ENCODE results near the gene CMTM4.
"Not testable (repeated sequence)": the region's sequence is repeated elsewhere in the genome, so short reads cannot be mapped to it uniquely, and the experiment has no call there.

The CMTM4 gene

DNA sequence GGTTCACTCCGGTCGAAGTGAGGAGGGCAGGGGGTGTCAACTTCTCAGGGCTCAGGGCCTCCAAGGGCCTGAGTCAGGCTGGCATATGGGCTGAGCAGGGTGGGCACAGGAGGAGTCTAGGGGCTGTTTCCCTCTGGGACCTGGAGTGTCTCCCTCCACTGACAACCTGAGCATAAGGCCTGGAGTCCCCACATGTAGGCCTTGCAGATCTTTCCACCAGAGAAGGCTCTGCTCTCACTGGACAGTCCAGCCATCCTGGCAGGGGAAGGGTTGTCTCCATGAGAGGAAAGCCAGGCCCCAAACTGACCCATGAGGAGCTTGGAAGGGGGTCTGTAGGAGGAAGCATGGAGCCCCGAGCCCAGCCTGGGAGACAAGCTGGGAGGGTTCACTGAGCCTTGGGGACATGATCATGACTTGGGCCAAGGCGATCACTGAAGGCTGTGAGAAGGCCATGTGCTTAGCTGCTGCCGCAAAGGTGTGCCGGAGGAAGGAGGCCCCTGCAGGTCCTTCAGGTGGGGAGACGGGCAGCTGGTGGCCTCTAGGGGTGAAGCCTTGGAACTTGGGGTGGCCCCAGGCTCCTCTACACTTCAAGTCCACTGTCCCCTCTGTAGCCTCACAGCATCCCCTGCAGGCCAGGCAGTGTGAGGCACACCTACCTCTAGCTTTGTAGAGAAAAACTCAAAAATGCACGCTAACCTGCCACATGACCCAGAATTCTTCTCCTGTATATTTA is 107.4 kb downstream of the CMTM4 start:
- no peak for DNase-seq

GRCh38 chr16:66587881-66588600 is 108.5 kb downstream of the CMTM4 start:
- DNase-seq, result no peak

GRCh38 chr16:66585481-66586239 is 110.9 kb downstream of the CMTM4 start:
- no peak for DNase-seq

DNA sequence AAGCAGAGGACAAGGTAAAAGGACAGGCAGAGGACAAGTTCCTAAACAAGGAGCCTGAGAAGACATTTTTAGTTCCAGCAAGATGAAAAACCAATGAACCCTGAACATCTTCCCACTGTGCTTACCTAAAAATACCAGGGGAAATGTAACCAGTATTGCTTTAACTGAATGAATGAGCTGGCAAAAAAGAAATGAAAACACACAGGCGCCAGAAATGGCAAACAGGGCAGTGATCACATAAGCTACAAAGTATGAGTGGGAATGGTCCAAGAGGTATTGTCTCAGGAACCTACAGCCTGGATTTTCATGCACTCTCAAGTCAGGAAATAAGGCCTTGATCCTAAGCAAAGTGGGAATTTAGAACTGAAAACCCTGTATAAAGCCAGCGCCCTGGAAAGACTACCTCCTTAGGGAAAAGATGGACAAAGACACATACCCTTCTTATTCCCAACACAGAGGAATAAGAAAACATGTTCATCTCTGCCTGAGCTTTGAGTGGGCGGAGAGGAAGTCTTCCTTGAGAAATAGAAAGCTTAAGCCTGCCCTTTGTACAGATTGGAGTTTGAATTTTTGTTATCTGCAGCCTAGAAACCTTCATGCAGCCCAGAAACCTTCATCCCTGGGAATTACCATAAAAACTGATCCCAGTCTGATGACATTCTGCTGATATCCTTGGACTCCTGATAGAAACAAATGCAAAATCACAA is 115.1 kb downstream of the CMTM4 start:
- DNase-seq, result no peak

GRCh38 chr16:66580605-66581209 is 115.8 kb downstream of the CMTM4 start:
- no peak for DNase-seq

DNA sequence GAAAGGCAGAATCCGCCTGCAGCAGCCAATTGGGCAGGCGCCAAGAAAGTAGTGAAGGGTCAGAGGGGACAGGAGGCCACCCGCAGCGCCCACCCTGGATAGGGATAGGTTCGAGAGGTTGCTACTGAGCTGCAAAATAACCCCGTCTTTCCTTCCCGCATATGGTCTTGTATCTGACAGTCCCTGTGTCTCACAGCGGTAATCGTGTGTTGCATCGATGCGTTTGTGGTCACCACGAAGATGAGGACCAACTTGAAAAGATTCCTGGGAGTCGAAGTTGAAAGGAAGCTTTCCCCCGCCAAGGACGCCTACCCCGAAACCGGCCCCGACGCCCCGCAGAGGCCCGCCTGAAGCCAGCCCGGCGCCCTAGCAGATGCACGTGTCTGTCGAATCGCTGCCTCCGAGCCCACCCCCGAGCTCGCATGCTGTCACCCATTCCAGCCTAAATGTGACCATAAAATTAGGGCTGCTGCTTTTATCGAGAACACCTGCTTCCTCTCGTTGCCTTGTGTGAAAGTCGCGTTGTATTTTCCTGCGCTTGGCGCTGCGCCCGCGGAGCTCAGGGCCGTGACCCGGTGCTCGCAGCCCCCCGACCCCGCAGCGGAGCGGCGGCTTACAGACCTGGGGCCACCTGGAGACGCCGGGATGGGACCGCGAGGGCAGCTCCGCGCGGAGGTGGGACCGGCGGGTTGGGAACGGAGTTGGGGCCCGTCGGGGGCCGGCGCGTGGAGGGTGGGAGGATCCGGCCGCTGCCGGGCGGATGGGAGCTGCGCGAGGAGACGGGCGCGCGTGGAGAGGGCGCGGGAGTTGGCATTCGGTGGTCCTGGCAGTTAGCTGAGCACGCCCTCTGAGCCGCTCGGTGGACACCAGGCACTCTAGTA is 117.7 kb downstream of the CMTM4 start, which contains the start of gene CMTM2:
Gene CMTM2 (plus strand): TSS at position 813 of the 881 bp plus-strand sequence. CDS start 145 bp downstream, outside the sequence.
- no peak for DNase-seq

GRCh38 chr16:66576296-66576695 is 120.2 kb downstream of the CMTM4 start:
- no peak for DNase-seq

GRCh38 chr16:66575060-66575459 is 121.5 kb downstream of the CMTM4 start:
- no peak for DNase-seq

- DNase-seq, result no peak
These were observed 122.0 kb downstream of the CMTM4 start for GRCh38 chr16:66574531-66574930.

GRCh38 chr16:66574081-66574480 is 122.5 kb downstream of the CMTM4 start:
- DNase-seq, result no peak

DNA sequence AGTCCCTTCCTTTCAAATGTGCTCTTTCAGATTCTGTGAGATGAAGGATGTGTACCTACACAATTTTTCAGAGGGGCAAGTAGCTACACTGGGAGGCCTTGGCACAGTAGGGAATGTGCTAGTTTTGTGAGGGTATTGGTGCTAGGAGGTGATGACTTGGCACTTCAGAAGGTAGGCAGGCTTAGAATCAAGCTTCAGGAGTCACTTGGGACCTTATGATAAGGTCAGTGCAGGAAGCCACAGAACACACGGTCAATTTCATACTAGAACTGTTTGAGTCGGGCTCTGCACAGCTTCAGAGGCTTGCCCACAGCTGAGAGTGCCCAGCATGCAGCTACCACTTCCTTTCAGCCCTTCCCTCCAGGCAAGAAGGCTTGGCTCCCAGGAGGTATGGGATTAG is 124.2 kb downstream of the CMTM4 start:
- no peak for DNase-seq

DNA sequence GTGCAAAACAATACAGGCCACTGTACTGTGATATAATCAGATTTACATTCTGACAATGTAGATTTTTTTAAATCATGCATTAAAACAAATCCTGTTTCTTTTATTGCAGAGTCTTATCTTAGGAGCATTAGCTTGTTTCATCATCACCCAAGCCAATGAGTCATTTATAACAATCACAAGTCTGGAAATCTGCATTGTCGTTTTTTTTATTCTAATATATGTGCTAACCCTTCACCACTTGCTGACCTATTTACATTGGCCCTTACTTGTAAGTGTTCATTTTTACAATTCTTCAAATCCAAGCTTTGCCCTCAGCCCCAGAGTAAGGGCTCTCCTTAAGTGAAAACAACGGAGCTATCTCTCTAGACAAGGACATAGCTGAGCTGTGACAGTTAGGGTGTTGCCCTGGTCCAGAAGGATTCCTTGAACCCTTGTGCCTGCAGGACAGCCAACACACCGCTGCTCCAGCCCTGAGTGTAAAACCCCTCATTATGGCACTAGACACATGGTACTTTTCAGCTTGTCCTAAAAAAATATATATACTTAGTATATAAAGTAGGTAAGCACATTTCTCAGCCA is 126.6 kb downstream of the CMTM4 start:
- no peak for DNase-seq

GRCh38 chr16:66569131-66569530 is 127.4 kb downstream of the CMTM4 start:
- no peak for DNase-seq

- no peak for DNase-seq
These were observed 128.2 kb downstream of the CMTM4 start for GRCh38 chr16:66568355-66568754.

GRCh38 chr16:66567270-66567669 is 129.3 kb downstream of the CMTM4 start:
- not testable (repeated sequence) for DNase-seq

- DNase-seq, result no peak
These were observed 130.3 kb downstream of the CMTM4 start, which contains the start of gene CMTM1 for GRCh38 chr16:66566051-66566901. Gene CMTM1, plus strand, starts transcription at chr16:66566439. Its CDS starts 75 bp downstream, at chr16:66566514.
